ENCODE data around the gene ADGRB3.

DNA sequence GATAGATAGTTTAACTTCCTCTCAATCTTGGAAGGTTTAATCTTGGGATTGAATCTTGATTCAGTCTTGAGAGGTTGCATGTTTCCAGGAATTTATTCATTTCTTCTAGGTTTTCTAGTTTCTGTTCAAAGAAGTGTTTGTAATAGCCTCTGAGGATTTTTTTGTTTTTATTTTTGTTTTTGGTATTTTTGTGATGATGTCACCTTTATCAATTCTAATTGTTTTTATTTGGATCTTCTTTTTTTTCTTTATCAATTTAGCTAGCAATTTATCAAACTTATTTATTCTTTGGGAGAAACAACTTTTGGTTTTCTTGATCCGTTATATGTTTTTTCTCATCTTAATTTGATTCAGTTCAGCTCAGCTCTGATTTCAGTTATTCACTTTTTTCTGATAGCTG is 41.5 kb upstream of the ADGRB3 start:
- no peak for TF ChIP-seq GATA2 (IDR thresholded peaks at IDR 0.05; ENCODE audit: low read depth, low read length)
- no peak for TF ChIP-seq GATA3 (IDR thresholded peaks at IDR 0.05; ENCODE audit: low read depth, low read length)

All from SH-SY5Y (cell line).